Measurements from ENCODE around the gene SLC39A13.

SLC39A13 gene

DNA sequence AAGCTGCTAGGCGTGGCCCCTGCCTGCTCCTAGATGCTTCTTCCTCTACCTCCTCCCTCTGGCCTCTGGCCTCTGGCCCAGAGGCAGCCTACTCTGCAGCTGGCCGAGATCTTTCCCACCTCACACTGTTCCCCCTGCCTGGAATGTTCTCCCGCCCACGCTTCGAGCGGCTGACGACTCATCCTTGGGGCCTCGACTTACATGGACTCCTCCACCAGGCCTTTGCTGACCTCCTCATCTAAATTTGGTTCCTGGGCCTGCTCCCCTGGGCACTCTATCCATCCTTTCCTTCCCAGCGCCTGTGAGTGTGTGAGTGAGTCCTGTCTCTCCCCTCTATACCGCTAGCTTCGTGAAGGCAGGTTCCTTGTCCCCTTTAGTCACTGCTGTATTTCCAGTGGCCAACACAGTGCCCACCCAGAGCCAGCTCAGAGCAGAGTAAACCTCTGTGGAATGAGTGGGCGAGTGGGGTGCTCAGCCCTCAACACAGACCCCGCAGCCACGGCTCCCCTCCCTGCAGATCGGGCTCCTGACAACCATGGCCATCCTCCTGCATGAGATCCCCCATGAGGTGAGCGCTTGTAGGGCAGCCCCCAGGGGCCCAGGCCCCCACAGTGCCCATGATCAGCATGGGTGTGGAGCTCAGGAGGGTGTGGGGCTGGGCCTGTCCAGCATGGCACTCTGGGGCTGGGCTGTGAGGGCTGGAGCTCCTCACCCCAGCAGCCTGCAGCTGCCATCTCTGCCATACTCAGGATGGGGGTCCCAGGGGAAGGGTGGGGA is 5.7 kb downstream of the SLC39A13 start:
- H3K36me3 ChIP-seq (ENCODE audit: control insufficient read depth in 1 of 2, insufficient read depth in 2 of 2, low read length in 2 of 2) = peaks cover 9 to 42% of the 10 kb centered on the region in 2 donors
- no peaks in the 10 kb centered on the region for H3K27me3 ChIP-seq (ENCODE audit: control insufficient read depth in 1 of 2, insufficient read depth in 2 of 2, low read length in 2 of 2)
- H3K27ac ChIP-seq (ENCODE audit: low read depth, low read length) = no peak overlapping the region
- H3K9me3 ChIP-seq (ENCODE audit: control insufficient read depth in 1 of 2, low read length in 2 of 2) = no peaks in the 10 kb centered on the region
- H3K4me3 ChIP-seq (ENCODE audit: low read depth in 1 of 2, low read length in 2 of 2) = no peak overlapping the region
- peaks cover 14 to 15% of the 10 kb centered on the region in 2 donors for H3K4me1 ChIP-seq (ENCODE audit: control insufficient read depth in 1 of 2, insufficient read depth in 2 of 2, low read length in 2 of 2)
- no peak overlapping the region for H3K9ac ChIP-seq (ENCODE audit: low read depth in 1 of 2, low read length in 2 of 2)

DNA sequence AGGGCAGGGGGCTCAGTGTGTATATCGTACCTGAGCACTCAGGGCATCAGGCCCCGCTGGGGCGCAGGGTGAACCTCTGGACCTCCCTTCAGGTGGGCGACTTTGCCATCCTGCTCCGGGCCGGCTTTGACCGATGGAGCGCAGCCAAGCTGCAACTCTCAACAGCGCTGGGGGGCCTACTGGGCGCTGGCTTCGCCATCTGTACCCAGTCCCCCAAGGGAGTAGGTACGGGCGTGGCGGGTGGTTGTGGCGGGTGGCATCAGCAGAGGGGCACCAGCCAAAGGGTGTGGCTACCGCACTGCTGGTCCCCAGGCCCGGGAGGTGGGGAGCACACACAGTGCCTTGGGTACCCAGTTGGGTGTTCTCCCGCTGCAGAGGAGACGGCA is 6.3 kb downstream of the SLC39A13 start:
- Histone ChIP-seq H3K4me1 (ENCODE audit: control insufficient read depth in 1 of 2, insufficient read depth in 2 of 2, low read length in 2 of 2) (peaks cover 8 to 9% of the 10 kb centered on the region in 2 donors), H3K9ac (ENCODE audit: low read depth in 1 of 2, low read length in 2 of 2) (no peak overlapping the region), H3K27me3 (ENCODE audit: control insufficient read depth in 1 of 2, insufficient read depth in 2 of 2, low read length in 2 of 2) (no peaks in the 10 kb centered on the region), H3K27ac (ENCODE audit: low read depth, low read length) (no peak overlapping the region), H3K4me3 (ENCODE audit: low read depth in 1 of 2, low read length in 2 of 2) (no peak overlapping the region), H3K9me3 (ENCODE audit: control insufficient read depth in 1 of 2, low read length in 2 of 2) (no peaks in the 10 kb centered on the region), H3K36me3 (ENCODE audit: control insufficient read depth in 1 of 2, insufficient read depth in 2 of 2, low read length in 2 of 2) (peaks cover 13 to 45% of the 10 kb centered on the region in 2 donors)

DNA sequence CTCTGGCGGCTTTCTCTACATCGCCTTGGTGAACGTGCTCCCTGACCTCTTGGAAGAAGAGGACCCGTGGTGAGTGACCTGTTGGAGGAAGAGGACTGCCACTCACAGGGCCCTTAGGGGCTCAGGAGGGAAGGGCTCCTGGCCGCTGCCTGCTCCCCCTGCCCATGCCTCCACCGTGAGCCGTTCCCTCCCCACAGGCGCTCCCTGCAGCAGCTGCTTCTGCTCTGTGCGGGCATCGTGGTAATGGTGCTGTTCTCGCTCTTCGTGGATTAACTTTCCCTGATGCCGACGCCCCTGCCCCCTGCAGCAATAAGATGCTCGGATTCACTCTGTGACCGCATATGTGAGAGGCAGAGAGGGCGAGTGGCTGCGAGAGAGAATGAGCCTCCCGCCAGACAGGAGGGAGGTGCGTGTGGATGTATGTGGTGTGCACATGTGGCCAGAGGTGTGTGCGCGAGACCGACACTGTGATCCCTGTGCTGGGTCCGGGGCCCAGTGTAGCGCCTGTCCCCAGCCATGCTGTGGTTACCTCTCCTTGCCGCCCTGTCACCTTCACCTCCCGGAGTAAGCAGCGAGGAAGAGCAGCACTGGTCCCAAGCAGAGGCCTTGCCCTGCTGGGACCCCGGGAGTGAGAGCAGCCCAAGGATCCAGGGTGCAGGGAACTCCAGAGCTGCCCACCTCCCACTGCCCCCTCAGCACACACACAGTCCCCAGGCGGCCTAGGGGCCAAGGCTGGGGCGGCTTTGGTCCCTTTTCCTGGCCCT is 6.9 kb downstream of the SLC39A13 start:
- H3K27ac ChIP-seq (ENCODE audit: low read depth, low read length) = peak overlapping the region; percentile 30
- no peak overlapping the region for H3K4me3 ChIP-seq (ENCODE audit: low read depth in 1 of 2, low read length in 2 of 2)
- peak overlapping the region in 1 of 2 donors; percentile 18 for H3K9ac ChIP-seq (ENCODE audit: low read depth in 1 of 2, low read length in 2 of 2)
- peaks cover 7% of the 10 kb centered on the region in 2 donors for H3K4me1 ChIP-seq (ENCODE audit: control insufficient read depth in 1 of 2, insufficient read depth in 2 of 2, low read length in 2 of 2)
- H3K27me3 ChIP-seq (ENCODE audit: control insufficient read depth in 1 of 2, insufficient read depth in 2 of 2, low read length in 2 of 2) = no peaks in the 10 kb centered on the region
- H3K9me3 ChIP-seq (ENCODE audit: control insufficient read depth in 1 of 2, low read length in 2 of 2) = no peaks in the 10 kb centered on the region
- peaks cover 18 to 51% of the 10 kb centered on the region in 2 donors for H3K36me3 ChIP-seq (ENCODE audit: control insufficient read depth in 1 of 2, insufficient read depth in 2 of 2, low read length in 2 of 2)

DNA sequence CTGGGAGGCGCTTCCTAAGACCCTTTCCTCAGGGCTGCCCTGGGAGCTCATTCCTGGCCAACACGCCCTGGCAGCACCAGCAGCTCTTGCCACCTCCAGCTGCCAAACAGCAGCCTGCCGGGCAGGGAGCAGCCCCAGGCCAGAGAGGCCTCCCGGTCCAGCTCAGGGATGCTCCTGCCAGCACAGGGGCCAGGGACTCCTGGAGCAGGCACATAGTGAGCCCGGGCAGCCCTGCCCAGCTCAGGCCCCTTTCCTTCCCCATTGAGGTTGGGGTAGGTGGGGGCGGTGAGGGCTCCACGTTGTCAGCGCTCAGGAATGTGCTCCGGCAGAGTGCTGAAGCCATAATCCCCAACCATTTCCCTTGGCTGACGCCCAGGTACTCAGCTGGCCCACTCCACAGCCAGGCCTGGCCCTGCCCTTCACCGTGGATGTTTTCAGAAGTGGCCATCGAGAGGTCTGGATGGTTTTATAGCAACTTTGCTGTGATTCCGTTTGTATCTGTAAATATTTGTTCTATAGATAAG is 7.6 kb downstream of the SLC39A13 start:
- H3K27ac ChIP-seq (ENCODE audit: low read depth, low read length) = peak overlapping the region; percentile 30
- H3K4me3 ChIP-seq (ENCODE audit: low read depth in 1 of 2, low read length in 2 of 2) = no peak overlapping the region
- H3K4me1 ChIP-seq (ENCODE audit: control insufficient read depth in 1 of 2, insufficient read depth in 2 of 2, low read length in 2 of 2) = peaks cover 7% of the 10 kb centered on the region in 2 donors
- no peaks in the 10 kb centered on the region for H3K27me3 ChIP-seq (ENCODE audit: control insufficient read depth in 1 of 2, insufficient read depth in 2 of 2, low read length in 2 of 2)
- H3K9me3 ChIP-seq (ENCODE audit: control insufficient read depth in 1 of 2, low read length in 2 of 2) = no peaks in the 10 kb centered on the region
- peak overlapping the region in 1 of 2 donors; percentile 18 for H3K9ac ChIP-seq (ENCODE audit: low read depth in 1 of 2, low read length in 2 of 2)
- peaks cover 23 to 58% of the 10 kb centered on the region in 2 donors for H3K36me3 ChIP-seq (ENCODE audit: control insufficient read depth in 1 of 2, insufficient read depth in 2 of 2, low read length in 2 of 2)

DNA sequence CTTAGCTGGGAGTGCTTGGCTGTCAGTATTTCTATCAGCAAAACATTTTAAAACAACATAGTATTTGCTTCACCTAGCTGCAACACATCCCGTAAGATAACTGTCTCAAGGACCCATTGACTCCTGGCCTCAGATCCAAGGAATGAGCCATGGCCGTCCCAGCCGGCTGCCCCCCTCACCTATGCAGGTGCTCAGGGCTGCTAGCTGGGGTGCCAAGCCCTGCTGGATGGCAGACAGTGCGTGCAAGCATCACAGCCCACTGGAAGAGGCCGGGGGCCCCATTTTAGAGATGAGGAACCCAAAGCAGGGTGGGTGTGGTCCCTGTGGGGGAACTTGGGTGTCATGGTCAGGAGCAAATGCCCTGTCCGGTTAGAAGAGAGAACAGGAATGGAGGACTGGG is 9.3 kb downstream of the SLC39A13 start:
- Histone ChIP-seq H3K9me3 (ENCODE audit: control insufficient read depth in 1 of 2, low read length in 2 of 2) (no peaks in the 10 kb centered on the region), H3K27ac (ENCODE audit: low read depth, low read length) (no peak overlapping the region), H3K4me3 (ENCODE audit: low read depth in 1 of 2, low read length in 2 of 2) (no peak overlapping the region), H3K4me1 (ENCODE audit: control insufficient read depth in 1 of 2, insufficient read depth in 2 of 2, low read length in 2 of 2) (peaks cover 7% of the 10 kb centered on the region in 2 donors), H3K27me3 (ENCODE audit: control insufficient read depth in 1 of 2, insufficient read depth in 2 of 2, low read length in 2 of 2) (no peaks in the 10 kb centered on the region), H3K9ac (ENCODE audit: low read depth in 1 of 2, low read length in 2 of 2) (no peak overlapping the region), H3K36me3 (ENCODE audit: control insufficient read depth in 1 of 2, insufficient read depth in 2 of 2, low read length in 2 of 2) (peaks cover 28 to 69% of the 10 kb centered on the region in 2 donors)

DNA sequence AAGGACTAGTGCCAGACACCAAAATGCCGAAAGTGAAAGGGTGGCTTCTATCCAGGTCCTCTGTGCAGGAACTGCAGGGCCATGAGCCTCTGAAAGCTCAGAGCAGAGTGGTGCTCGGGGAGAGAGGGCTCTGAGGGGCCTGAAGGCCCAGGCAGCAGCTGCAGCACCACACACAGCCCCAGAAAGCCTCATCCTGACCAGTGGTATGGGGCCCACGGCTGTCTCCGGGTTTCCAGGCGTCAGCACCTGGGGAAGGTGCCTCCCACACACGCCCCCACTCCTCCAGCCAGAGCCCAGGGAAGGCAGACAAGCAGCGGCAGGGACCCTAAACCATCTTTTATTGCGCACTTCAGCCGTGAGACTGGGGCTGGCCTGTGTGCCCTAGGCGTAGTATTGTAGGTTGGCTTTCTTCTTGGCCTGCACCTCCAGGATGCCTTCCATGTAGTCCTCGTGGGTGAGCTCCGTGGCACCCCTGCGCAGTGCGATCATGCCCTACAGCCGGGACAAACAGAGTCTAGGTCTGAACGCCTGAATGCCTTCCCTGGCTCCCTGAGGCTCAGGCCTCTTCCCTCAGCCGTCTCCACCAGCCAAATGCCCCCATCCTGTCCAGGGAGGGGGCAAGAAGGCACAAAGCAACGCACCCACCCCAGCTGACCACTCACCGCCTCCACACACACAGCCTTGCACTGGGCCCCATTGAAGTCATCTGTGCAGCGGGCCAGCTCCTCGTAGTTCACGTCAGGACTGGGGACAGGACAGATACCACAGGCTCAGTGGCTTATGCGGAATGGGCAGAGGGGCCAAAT is 10.3 kb downstream of the SLC39A13 start:
- Histone ChIP-seq H3K36me3 (ENCODE audit: control insufficient read depth in 1 of 2, insufficient read depth in 2 of 2, low read length in 2 of 2) (peaks cover 32 to 73% of the 10 kb centered on the region in 2 donors), H3K9ac (ENCODE audit: low read depth in 1 of 2, low read length in 2 of 2) (no peak overlapping the region), H3K27me3 (ENCODE audit: control insufficient read depth in 1 of 2, insufficient read depth in 2 of 2, low read length in 2 of 2) (no peaks in the 10 kb centered on the region), H3K4me3 (ENCODE audit: low read depth in 1 of 2, low read length in 2 of 2) (no peak overlapping the region), H3K9me3 (ENCODE audit: control insufficient read depth in 1 of 2, low read length in 2 of 2) (no peaks in the 10 kb centered on the region), H3K27ac (ENCODE audit: low read depth, low read length) (no peak overlapping the region), H3K4me1 (ENCODE audit: control insufficient read depth in 1 of 2, insufficient read depth in 2 of 2, low read length in 2 of 2) (peaks cover 7% of the 10 kb centered on the region in 2 donors)

DNA sequence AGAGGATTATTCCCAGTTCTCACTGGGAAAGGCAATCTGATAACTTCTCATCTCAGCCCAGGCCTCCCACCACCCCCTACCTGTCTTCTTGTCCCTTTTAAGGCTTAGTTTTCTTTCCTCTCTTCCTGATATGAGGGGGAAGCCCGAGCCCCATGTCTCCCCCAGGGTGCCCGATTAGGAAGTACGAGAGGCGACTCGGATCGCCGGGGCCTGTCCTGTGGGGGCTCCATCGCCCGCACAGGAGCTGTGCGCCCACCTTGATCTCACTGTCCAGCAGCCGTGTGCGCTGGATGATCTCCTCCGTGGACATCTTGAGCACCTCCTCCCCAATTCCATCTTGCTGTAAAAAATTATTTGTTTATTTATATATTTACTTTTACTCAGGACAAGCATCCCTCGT is 17.2 kb downstream of the SLC39A13 start:
- Histone ChIP-seq H3K4me1 (ENCODE audit: control insufficient read depth in 1 of 2, insufficient read depth in 2 of 2, low read length in 2 of 2) (peaks cover 7 to 11% of the 10 kb centered on the region in 2 donors), H3K27me3 (ENCODE audit: control insufficient read depth in 1 of 2, insufficient read depth in 2 of 2, low read length in 2 of 2) (no peaks in the 10 kb centered on the region), H3K36me3 (ENCODE audit: control insufficient read depth in 1 of 2, insufficient read depth in 2 of 2, low read length in 2 of 2) (peaks cover 17 to 39% of the 10 kb centered on the region in 2 donors), H3K9ac (ENCODE audit: low read depth in 1 of 2, low read length in 2 of 2) (peak overlapping the region; percentile 65 to 75), H3K27ac (ENCODE audit: low read depth, low read length) (peak overlapping the region; percentile 84), H3K9me3 (ENCODE audit: control insufficient read depth in 1 of 2, low read length in 2 of 2) (no peaks in the 10 kb centered on the region), H3K4me3 (ENCODE audit: low read depth in 1 of 2, low read length in 2 of 2) (peak overlapping the region; percentile 84 to 92)

DNA sequence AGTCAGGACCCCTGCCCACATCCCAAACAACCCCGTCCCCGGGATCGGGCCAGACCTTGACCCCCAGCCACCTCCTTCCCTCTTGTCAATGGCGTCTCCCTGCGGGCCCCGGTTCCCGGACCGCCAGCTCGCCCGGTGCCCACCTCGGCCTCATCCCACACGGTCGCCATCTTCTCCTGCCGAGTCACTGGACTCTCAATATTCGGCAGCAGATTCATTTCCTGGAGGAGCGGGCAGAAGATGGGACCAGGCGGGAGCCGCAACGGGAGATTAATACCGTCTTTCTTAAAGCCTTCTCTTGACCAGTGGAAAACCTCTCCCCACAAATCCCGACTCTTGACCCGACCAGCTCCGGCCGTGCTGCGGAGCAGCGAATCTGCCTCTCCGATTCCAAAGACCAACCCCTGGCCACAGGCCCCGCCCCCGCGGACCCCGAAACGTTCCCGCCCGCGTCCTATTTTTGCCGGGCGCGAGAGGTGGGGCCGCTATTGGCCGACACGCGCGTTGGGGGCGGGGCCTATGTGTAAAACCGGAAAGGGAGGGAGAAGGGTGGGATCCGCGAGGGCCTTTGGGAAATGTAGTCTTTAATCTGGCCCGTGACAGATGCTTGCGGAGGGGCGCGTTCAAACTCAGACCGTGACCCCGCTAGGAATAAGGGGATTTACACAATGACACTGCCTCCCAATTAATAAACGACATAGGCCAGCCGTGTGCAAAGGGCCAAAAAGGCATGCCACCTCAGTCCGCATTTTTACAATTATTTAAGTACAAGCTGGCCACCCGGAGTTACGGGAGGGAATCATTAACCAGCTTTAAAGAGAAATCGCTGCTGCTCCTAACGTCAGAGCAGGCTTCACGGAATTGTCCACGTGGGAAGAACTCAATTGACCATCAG is 17.9 kb downstream of the SLC39A13 start, which contains the start of gene PSMC3:
Gene PSMC3 (minus strand): TSS at position 378 of the 895 bp plus-strand sequence. CDS start 160 bp downstream, at position 218.
- Histone ChIP-seq H3K4me1 (ENCODE audit: control insufficient read depth in 1 of 2, insufficient read depth in 2 of 2, low read length in 2 of 2) (peaks cover 7 to 11% of the 10 kb centered on the region in 2 donors), H3K9ac (ENCODE audit: low read depth in 1 of 2, low read length in 2 of 2) (peak within 1 kb of the TSS; percentile 65 to 75), H3K36me3 (ENCODE audit: control insufficient read depth in 1 of 2, insufficient read depth in 2 of 2, low read length in 2 of 2) (peaks cover 15 to 32% of the 10 kb centered on the region in 2 donors), H3K27me3 (ENCODE audit: control insufficient read depth in 1 of 2, insufficient read depth in 2 of 2, low read length in 2 of 2) (no peaks in the 10 kb centered on the region), H3K4me3 (ENCODE audit: low read depth in 1 of 2, low read length in 2 of 2) (peak within 1 kb of the TSS; percentile 84 to 92), H3K9me3 (ENCODE audit: control insufficient read depth in 1 of 2, low read length in 2 of 2) (no peaks in the 10 kb centered on the region), H3K27ac (ENCODE audit: low read depth, low read length) (peak within 1 kb of the TSS; percentile 84)

DNA sequence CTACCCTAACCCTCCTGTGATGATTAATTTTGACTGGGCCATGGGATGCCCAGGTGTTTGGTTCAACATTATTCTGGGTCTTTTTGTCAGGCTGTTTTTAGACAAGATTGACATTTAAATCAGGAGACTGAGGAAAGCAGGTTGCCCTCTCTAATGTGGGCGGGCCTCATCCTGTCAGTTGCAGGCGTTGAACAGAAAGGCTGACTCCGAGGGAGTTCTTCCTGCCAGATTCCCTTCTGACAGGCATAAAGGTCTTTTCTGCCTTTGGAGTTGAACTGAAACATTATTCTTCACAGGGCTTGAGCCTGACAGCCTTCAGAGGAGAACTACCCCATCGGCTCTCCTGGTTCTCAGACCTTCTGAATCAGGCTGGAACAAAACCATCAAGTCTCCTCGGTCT is 22.1 kb downstream of the SLC39A13 start:
- H3K27me3 ChIP-seq (ENCODE audit: control insufficient read depth in 1 of 2, insufficient read depth in 2 of 2, low read length in 2 of 2) = no peaks in the 10 kb centered on the region
- H3K36me3 ChIP-seq (ENCODE audit: control insufficient read depth in 1 of 2, insufficient read depth in 2 of 2, low read length in 2 of 2) = no peaks in the 10 kb centered on the region
- no peak overlapping the region for H3K27ac ChIP-seq (ENCODE audit: low read depth, low read length)
- no peak overlapping the region for H3K4me3 ChIP-seq (ENCODE audit: low read depth in 1 of 2, low read length in 2 of 2)
- H3K4me1 ChIP-seq (ENCODE audit: control insufficient read depth in 1 of 2, insufficient read depth in 2 of 2, low read length in 2 of 2) = peaks cover 0 to 2% of the 10 kb centered on the region in 2 donors
- H3K9me3 ChIP-seq (ENCODE audit: control insufficient read depth in 1 of 2, low read length in 2 of 2) = no peaks in the 10 kb centered on the region
- no peak overlapping the region for H3K9ac ChIP-seq (ENCODE audit: low read depth in 1 of 2, low read length in 2 of 2)
